AG09309 (cell line): ENCODE data around the gene FSTL4.

Experiments
- DNase-seq: peaks from one replicate; pipeline ENCODE4 v3.0.0-alpha.2; 2010; ENCODE audit warnings: low read depth
- H3K4me3 ChIP-seq: 2 replicates; pipeline ENCODE4 v1.5.1; 2011; ENCODE audit warnings: mild to moderate bottlenecking, low read depth, low read length, moderate library complexity; ENCODE audit not compliant: control insufficient read depth
- TF ChIP-seq, protein P1 (sequence below): IDR thresholded peaks from 2 replicates; pipeline ENCODE4 v1.5.1; 2011; ENCODE audit warnings: mild to moderate bottlenecking, low read depth, low read length, inconsistent platforms; ENCODE audit not compliant: insufficient read depth, control insufficient read depth; ENCODE audit errors: missing control alignments

FSTL4 gene

DNA sequence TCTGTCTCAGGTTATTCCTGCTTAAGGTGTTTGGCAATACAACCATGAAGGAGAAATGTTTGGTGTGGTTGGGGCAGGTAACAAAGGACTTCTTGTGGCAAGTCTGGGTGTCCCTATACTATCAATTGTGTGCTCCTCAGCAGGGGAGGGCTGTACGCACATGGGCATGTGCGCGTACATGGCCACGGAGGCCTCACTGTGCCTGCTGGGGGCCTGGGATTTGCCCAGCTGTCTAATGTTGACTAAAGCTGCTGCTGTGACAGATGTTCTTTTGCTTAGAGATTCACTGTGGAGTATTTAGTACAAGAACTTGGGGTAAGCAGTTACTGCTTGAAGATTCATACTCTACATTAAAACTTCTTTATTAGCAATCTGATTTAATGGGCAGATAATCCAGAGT, 463.0 kb downstream of the FSTL4 start:
- H3K4me3 ChIP-seq, result no peak overlapping the region
- TF ChIP-seq, protein P1, sequence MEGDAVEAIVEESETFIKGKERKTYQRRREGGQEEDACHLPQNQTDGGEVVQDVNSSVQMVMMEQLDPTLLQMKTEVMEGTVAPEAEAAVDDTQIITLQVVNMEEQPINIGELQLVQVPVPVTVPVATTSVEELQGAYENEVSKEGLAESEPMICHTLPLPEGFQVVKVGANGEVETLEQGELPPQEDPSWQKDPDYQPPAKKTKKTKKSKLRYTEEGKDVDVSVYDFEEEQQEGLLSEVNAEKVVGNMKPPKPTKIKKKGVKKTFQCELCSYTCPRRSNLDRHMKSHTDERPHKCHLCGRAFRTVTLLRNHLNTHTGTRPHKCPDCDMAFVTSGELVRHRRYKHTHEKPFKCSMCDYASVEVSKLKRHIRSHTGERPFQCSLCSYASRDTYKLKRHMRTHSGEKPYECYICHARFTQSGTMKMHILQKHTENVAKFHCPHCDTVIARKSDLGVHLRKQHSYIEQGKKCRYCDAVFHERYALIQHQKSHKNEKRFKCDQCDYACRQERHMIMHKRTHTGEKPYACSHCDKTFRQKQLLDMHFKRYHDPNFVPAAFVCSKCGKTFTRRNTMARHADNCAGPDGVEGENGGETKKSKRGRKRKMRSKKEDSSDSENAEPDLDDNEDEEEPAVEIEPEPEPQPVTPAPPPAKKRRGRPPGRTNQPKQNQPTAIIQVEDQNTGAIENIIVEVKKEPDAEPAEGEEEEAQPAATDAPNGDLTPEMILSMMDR, result no peak
- DNase-seq, result no peak

DNA sequence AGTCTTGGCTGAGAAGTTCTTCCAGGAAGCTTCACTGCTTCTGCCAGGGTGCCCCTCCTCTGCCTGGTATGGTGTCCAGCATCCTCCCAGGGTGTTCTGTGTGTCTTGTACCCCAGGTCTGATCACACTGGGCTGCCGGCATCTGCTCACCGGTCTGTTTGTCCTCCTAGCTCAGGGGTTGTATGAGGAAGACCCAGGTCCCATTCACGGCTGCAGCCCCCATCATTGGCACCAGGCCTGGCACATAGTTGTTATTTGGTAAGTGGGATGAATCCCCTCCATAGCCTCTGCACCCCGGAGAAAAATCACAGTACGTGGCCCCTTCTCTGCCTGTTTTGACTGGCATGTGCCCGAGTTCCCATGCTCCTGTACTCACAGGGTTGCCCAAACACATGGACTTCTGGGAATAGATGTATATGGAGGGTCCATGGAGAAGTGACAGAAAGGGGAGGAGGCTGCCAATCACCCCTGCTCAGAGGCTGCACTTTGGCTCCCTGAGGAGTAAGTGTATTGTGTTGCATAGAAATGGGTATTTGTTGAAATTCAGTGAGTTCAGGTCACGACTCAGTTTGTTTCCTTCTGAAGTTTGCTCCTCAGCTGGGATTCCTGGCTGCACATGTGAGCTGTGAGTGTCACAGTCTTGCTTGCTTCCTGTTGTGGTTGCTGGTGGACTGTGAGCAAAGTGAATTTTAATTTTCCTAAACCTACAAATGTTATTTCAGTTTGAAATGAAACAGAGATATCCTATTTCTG, 464.4 kb downstream of the FSTL4 start:
- no peak for DNase-seq
- no peak overlapping the region for H3K4me3 ChIP-seq
- TF ChIP-seq, protein P1, result no peak

DNA sequence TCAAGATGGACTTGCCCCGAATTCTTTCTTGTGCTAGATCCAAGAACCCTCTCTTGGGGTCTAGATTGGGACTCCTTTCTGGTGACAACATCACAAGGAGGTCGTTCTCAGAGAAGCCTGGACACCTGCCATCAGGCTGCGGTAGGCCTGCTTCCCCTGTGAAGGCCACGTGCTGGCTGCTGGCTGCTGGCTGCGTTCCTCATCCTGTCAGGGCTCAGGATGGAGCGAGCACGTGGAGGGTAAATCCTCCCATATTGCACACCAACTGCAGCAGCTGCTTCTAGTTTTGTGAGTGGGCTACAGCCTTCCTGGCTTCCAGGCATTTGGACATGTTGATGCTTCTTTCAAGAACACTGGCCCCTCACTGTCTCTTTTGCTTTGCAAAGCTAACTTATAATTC, 464.9 kb downstream of the FSTL4 start:
- H3K4me3 ChIP-seq, result no peak overlapping the region
- TF ChIP-seq, protein P1, result no peak
- DNase-seq, result no peak
